ENCODE measurements around the gene ZFAND2B.
A peak's percentile ranks its signal among the peaks of the same experiment; 100 is the strongest.
"Not testable (repeated sequence)": the region's sequence is repeated elsewhere in the genome, so short reads cannot be mapped to it uniquely, and the experiment has no call there.

Gene ZFAND2B

GRCh38 chr2:219176818-219177551 lies 29.6 kb upstream of the ZFAND2B start, which contains the start of gene CNPPD1:
Gene CNPPD1 (minus strand): TSS chr2:219176925. CDS start chr2:219176828, 97 bp downstream.
- DNase-seq: peak; percentile 79 to 82

GRCh38 chr2:219177552-219178376 lies 28.8 kb upstream of the ZFAND2B start, which contains the start of gene RETREG2:
Gene RETREG2 (plus strand): TSS chr2:219178275. CDS start chr2:219178353, 78 bp downstream.
- peak; percentile 67 to 81 for DNase-seq

- peak in 1 of 2 donors; percentile 37 for DNase-seq
Measured at GRCh38 chr2:219178377-219179175, 28.0 kb upstream of the ZFAND2B start.

GRCh38 chr2:219179601-219180465 lies 26.7 kb upstream of the ZFAND2B start:
- no peak for DNase-seq

- no peak for DNase-seq
Measured at GRCh38 chr2:219180961-219181360, 25.6 kb upstream of the ZFAND2B start.

- DNase-seq: no peak
Measured at GRCh38 chr2:219181531-219181930, 25.1 kb upstream of the ZFAND2B start.

- no peak for DNase-seq
Measured at GRCh38 chr2:219182331-219183150, 24.0 kb upstream of the ZFAND2B start.

GRCh38 chr2:219183151-219183772 lies 23.3 kb upstream of the ZFAND2B start:
- DNase-seq: no peak

GRCh38 chr2:219184121-219184520 lies 22.5 kb upstream of the ZFAND2B start:
- no peak for DNase-seq

- no peak for DNase-seq
Measured at GRCh38 chr2:219186754-219187456, 19.7 kb upstream of the ZFAND2B start.

GRCh38 chr2:219197388-219197787 lies 9.2 kb upstream of the ZFAND2B start:
- no peak for DNase-seq

- DNase-seq: no peak
Measured at GRCh38 chr2:219198974-219199373, 7.6 kb upstream of the ZFAND2B start.

GRCh38 chr2:219199470-219200211 lies 6.9 kb upstream of the ZFAND2B start:
- no peak for DNase-seq

GRCh38 chr2:219200502-219201326 lies 5.9 kb upstream of the ZFAND2B start:
- not testable (repeated sequence) for DNase-seq

- not testable (repeated sequence) for DNase-seq
Measured at GRCh38 chr2:219201331-219201730, 5.3 kb upstream of the ZFAND2B start.

GRCh38 chr2:219204425-219205164 lies 2.0 kb upstream of the ZFAND2B start:
- DNase-seq: no peak

- DNase-seq: no peak
Measured at GRCh38 chr2:219205165-219205538, 1.4 kb upstream of the ZFAND2B start.

- DNase-seq: no peak
Measured at GRCh38 chr2:219205981-219206327, 628 bp upstream of the ZFAND2B start.
